NT2/D1 (cell line): ENCODE data around the gene VAMP5.

Experiments
- DNase-seq: peaks from one replicate; pipeline ENCODE4 v3.0.0-alpha.2; 2011; ENCODE audit warnings: low read depth, low spot score
- H3K27me3 ChIP-seq: 2 replicates; pipeline ENCODE4 v1.6.0; 2011; ENCODE audit warnings: mild to moderate bottlenecking; ENCODE audit not compliant: insufficient read length, insufficient read depth
- H3K36me3 ChIP-seq: 2 replicates; pipeline ENCODE4 v1.6.1; 2011; ENCODE audit warnings: mild to moderate bottlenecking, low read length, mixed read lengths; ENCODE audit not compliant: insufficient read depth, insufficient read length
- H3K4me1 ChIP-seq: 2 replicates; pipeline ENCODE4 v1.5.1; 2011; ENCODE audit not compliant: insufficient read depth, insufficient read length
- H3K4me3 ChIP-seq: 2 replicates; pipeline ENCODE4 v1.5.1; 2011; ENCODE audit warnings: low read depth; ENCODE audit not compliant: insufficient read length
- H3K9ac ChIP-seq: 2 replicates; pipeline ENCODE4 v1.6.0; 2011; ENCODE audit warnings: low read depth; ENCODE audit not compliant: insufficient read length
- H3K9me3 ChIP-seq: 2 replicates; pipeline ENCODE4 v1.5.1; 2011; ENCODE audit warnings: mild to moderate bottlenecking, low read length; ENCODE audit not compliant: insufficient read depth
- SUZ12 ChIP-seq: IDR thresholded peaks from 2 replicates; pipeline ENCODE4 v1.6.1; 2011; ENCODE audit not compliant: insufficient read length, insufficient read depth; ENCODE audit errors: extremely low read depth
- YY1 ChIP-seq: IDR thresholded peaks from 2 replicates; pipeline ENCODE4 v1.6.1; 2011; ENCODE audit not compliant: insufficient read length, insufficient read depth
- ZNF274 ChIP-seq: IDR thresholded peaks from 2 replicates; pipeline ENCODE4 v1.6.1; 2011; ENCODE audit warnings: mild to moderate bottlenecking, low read depth, low read length

Gene VAMP5

DNA sequence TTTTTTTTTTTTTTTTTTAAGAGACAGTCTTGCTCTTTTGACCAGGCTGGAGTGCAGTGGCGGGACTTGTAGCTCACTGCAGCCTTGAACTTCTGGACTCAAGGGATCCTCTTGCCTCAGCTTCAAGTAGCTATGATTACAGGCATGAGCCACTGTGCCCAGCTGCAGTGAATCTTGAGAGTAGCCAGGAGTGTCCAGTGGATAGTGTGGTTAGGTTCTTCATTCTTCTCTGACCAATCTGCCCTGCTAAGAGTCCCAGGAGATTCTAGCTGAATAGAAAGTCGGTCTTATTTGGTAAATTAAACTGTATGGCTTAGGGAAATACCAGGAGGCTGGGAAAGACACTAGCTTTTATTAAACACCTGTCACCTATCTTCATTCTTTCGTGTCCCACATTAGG lies 47.1 kb downstream of the VAMP5 start:
- Histone ChIP-seq H3K9me3 (no peaks in the 10 kb centered on the region), H3K9ac (no peak overlapping the region), H3K4me1 (no peaks in the 10 kb centered on the region), H3K27me3 (no peaks in the 10 kb centered on the region), H3K4me3 (no peak overlapping the region), H3K36me3 (peaks cover 80% of the 10 kb centered on the region)
- no peak for TF ChIP-seq YY1
- DNase-seq: no peak

DNA sequence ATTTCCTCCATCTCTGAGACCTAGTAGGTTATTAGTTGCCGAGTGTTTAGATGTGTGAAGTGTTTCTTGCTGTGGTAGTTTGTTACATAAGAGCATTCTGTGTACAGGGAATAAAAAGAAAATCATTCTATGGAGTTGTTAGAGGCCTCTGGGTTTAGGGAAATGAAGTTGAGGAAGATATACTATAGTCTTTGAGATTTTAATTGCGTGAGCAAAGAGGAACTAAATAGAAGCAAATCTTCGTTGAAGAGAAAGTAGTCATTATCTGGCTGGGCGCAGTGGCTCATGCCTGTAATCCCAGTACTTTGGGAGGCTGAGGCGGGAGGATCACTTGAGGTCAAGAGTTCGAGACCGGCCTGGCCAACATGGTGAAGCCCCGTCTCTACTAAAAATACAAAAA lies 50.8 kb downstream of the VAMP5 start:
- no peak for DNase-seq
- no peaks in the 10 kb centered on the region for H3K4me1 ChIP-seq
- peaks cover 84% of the 10 kb centered on the region for H3K36me3 ChIP-seq
- H3K27me3 ChIP-seq: no peaks in the 10 kb centered on the region
- no peak overlapping the region for H3K4me3 ChIP-seq
- no peaks in the 10 kb centered on the region for H3K9me3 ChIP-seq
- no peak for TF ChIP-seq YY1
- TF ChIP-seq SUZ12: no peak
- no peak for TF ChIP-seq ZNF274
- H3K9ac ChIP-seq: no peak overlapping the region

DNA sequence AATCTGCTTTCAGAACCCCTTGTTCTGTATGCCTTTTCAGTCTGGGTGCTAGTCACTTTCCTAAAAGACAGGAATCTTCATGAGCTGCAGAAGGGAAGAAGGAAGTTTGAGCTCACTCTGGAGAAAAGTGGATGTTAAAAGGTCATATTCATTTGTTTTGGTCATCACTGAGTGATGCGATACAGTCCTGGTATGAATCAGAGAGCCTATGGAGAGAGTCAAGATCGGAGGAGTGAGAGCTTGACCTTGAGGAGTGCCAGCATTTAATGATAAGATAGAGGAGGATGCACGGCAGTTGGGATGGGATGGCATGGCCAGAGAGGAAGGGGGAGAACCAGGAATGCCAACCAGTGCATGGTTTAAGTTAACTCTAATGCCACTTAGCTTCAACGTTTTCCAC lies 51.4 kb downstream of the VAMP5 start:
- H3K36me3 ChIP-seq: peaks cover 80% of the 10 kb centered on the region
- no peaks in the 10 kb centered on the region for H3K9me3 ChIP-seq
- no peaks in the 10 kb centered on the region for H3K27me3 ChIP-seq
- no peak overlapping the region for H3K4me3 ChIP-seq
- no peak overlapping the region for H3K9ac ChIP-seq
- no peak for DNase-seq
- H3K4me1 ChIP-seq: no peaks in the 10 kb centered on the region
- TF ChIP-seq ZNF274 (no peak), SUZ12 (no peak), YY1 (no peak)

DNA sequence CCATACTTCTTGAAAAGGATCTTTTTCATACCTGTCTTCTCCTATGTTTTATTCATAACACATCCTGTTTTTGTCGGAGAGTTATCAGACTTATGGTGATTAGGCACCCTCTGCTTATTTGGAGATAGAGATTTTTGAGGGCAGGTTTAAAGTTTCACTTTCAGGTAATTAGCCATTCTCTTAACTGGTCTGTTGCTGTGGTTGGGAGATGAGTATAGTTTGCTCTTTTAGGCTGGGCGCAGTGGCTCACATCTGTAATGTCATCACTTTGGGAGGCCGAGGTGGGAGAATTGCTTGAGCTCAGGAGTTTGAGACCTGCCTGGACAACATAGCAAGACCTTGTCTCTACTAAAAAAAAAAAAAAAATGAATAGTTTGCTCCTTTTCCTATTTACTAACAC lies 58.5 kb downstream of the VAMP5 start:
- no peak for DNase-seq
- Histone ChIP-seq H3K9me3 (no peaks in the 10 kb centered on the region), H3K4me3 (no peak overlapping the region), H3K9ac (no peak overlapping the region), H3K4me1 (no peaks in the 10 kb centered on the region), H3K27me3 (no peaks in the 10 kb centered on the region), H3K36me3 (peaks cover 92% of the 10 kb centered on the region)
- TF ChIP-seq ZNF274 (no peak), YY1 (no peak), SUZ12 (no peak)
